ENCODE measurements around the gene TUBGCP6. TPM values are rescaled to one million over a fixed set of nuclear protein-coding genes. Genes with fewer than 3 reads are reported as not detected.

The TUBGCP6 gene
- total RNA-seq, 1 donor from 2014 or later: 56.4 TPM

GRCh38 chr22:50252082-50253045, 7.5 kb upstream of the TUBGCP6 start:
- intact Hi-C loops (cut with micrococcal nuclease): loop anchor here (5.0 kb wide), 1 partner anchor 75 kb away; the partner anchor contains the start of gene DENND6B

- intact Hi-C loops (cut with micrococcal nuclease): loop anchor here (1.0 to 5.0 kb wide), 3 partner anchors 19 to 91 kb away; partner anchors contain the start of genes DENND6B and MAPK11
These were observed 6.8 kb upstream of the TUBGCP6 start for GRCh38 chr22:50251477-50252081.

- intact Hi-C loops (cut with micrococcal nuclease): loop anchor here (1.0 to 5.0 kb wide), 3 partner anchors 20 to 91 kb away; partner anchors contain the start of genes DENND6B and MAPK11
These were observed 6.0 kb upstream of the TUBGCP6 start, which contains the start of gene HDAC10 for GRCh38 chr22:50250555-50251476. HDAC10 (minus strand) TSS chr22:50251265; CDS start chr22:50251032, 233 bp downstream.

GRCh38 chr22:50250249-50250554, 5.4 kb upstream of the TUBGCP6 start:
- intact Hi-C loops (cut with micrococcal nuclease): loop anchor here (2.0 to 5.0 kb wide), 2 partner anchors 21 to 77 kb away; partner anchors contain the start of genes DENND6B and MAPK11

GRCh38 chr22:50249341-50250248, 4.8 kb upstream of the TUBGCP6 start:
- intact Hi-C loops (cut with micrococcal nuclease): loop anchor here (2.0 to 5.0 kb wide), 2 partner anchors 21 to 78 kb away; partner anchors contain the start of genes DENND6B and MAPK11

GRCh38 chr22:50248196-50249081, 3.6 kb upstream of the TUBGCP6 start:
- intact Hi-C loops (cut with micrococcal nuclease): no loop called here

GRCh38 chr22:50247748-50248147, 2.9 kb upstream of the TUBGCP6 start:
- intact Hi-C loops (cut with micrococcal nuclease): no loop called here

GRCh38 chr22:50246242-50247175, 1.7 kb upstream of the TUBGCP6 start:
- intact Hi-C loops (cut with micrococcal nuclease): no loop called here

- intact Hi-C loops (cut with micrococcal nuclease): loop anchor here (2.0 kb wide), 1 partner anchor 97 kb away; the partner anchor contains the start of gene PPP6R2
These were observed 620 bp upstream of the TUBGCP6 start for GRCh38 chr22:50245214-50246072.

GRCh38 chr22:50243685-50244419, 971 bp downstream of the TUBGCP6 start:
- intact Hi-C loops (cut with micrococcal nuclease): loop anchor here (2.0 to 5.0 kb wide), 2 partner anchors 57 to 99 kb away; partner anchors contain the start of genes PPP6R2 and TRABD

GRCh38 chr22:50242406-50242949, 2.3 kb downstream of the TUBGCP6 start:
- intact Hi-C loops (cut with micrococcal nuclease): loop anchor here (5.0 kb wide), 1 partner anchor 55 kb away; the partner anchor contains the start of gene TRABD

- intact Hi-C loops (cut with micrococcal nuclease): no loop called here
These were observed 6.1 kb downstream of the TUBGCP6 start for GRCh38 chr22:50238755-50239154.

GRCh38 chr22:50236731-50237409, 8.0 kb downstream of the TUBGCP6 start:
- intact Hi-C loops (cut with micrococcal nuclease): no loop called here

GRCh38 chr22:50233223-50233622, 11.6 kb downstream of the TUBGCP6 start:
- intact Hi-C loops (cut with micrococcal nuclease): no loop called here
